PFSK-1 (cell line): ENCODE results near the gene ZC3H7A.

Experiments used
- POLR2AphosphoS5 ChIP-seq: IDR thresholded peaks from 2 replicates; pipeline ENCODE4 v1.6.1; 2012; ENCODE audit warnings: low read depth, mild to moderate bottlenecking, control low read depth, low read length, moderate library complexity
- TF ChIP-seq, protein P1 (sequence below), 2 experiments: IDR thresholded peaks; 2 replicates each; pipeline versions ENCODE4 v1.6.1 to v1.8.0; 2011 to 2012; ENCODE audit warnings: low read depth in 2 of 2, low read length in 2 of 2, control low read depth in 1 of 2, inconsistent platforms in 1 of 2, mild to moderate bottlenecking in 1 of 2, moderate library complexity in 1 of 2; ENCODE audit not compliant: insufficient read depth in 1 of 2

- TF ChIP-seq POLR2AphosphoS5, result no peak; the same call in 1 of the 2 replicates
- TF ChIP-seq, protein P1, sequence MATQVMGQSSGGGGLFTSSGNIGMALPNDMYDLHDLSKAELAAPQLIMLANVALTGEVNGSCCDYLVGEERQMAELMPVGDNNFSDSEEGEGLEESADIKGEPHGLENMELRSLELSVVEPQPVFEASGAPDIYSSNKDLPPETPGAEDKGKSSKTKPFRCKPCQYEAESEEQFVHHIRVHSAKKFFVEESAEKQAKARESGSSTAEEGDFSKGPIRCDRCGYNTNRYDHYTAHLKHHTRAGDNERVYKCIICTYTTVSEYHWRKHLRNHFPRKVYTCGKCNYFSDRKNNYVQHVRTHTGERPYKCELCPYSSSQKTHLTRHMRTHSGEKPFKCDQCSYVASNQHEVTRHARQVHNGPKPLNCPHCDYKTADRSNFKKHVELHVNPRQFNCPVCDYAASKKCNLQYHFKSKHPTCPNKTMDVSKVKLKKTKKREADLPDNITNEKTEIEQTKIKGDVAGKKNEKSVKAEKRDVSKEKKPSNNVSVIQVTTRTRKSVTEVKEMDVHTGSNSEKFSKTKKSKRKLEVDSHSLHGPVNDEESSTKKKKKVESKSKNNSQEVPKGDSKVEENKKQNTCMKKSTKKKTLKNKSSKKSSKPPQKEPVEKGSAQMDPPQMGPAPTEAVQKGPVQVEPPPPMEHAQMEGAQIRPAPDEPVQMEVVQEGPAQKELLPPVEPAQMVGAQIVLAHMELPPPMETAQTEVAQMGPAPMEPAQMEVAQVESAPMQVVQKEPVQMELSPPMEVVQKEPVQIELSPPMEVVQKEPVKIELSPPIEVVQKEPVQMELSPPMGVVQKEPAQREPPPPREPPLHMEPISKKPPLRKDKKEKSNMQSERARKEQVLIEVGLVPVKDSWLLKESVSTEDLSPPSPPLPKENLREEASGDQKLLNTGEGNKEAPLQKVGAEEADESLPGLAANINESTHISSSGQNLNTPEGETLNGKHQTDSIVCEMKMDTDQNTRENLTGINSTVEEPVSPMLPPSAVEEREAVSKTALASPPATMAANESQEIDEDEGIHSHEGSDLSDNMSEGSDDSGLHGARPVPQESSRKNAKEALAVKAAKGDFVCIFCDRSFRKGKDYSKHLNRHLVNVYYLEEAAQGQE (IDR thresholded peaks at IDR 0.05; ENCODE audit: insufficient read depth in 1 of 2, low read depth in 2 of 2, low read length in 2 of 2), result no peak
These were observed 39.0 kb upstream of the ZC3H7A start for GRCh38 chr16:11835891-11836649.
